NCI-H2107 treated with DMSO at 0.1 percent for 48 hours (cell line): ENCODE data around the gene UBE2G2.
"Not testable (repeated sequence)": the region's sequence is repeated elsewhere in the genome, so short reads cannot be mapped to it uniquely, and the experiment has no call there.

Source experiments
- DNase-seq: peaks from one replicate; lab custom pipeline; 2025; ENCODE audit not compliant: unreplicated experiment; lab: John Stamatoyannopoulos, UW

The UBE2G2 gene

GRCh38 chr21:44836666-44837471 lies 35.2 kb upstream of the UBE2G2 start:
- DNase-seq: no peak

- no peak for DNase-seq
Observed at GRCh38 chr21:44836349-44836665, 34.7 kb upstream of the UBE2G2 start.

- no peak for DNase-seq
Observed at GRCh38 chr21:44835647-44835973, 34.0 kb upstream of the UBE2G2 start.

GRCh38 chr21:44834951-44835646 lies 33.5 kb upstream of the UBE2G2 start:
- DNase-seq: no peak

GRCh38 chr21:44834231-44834950 lies 32.8 kb upstream of the UBE2G2 start:
- no peak for DNase-seq

- no peak for DNase-seq
Observed at GRCh38 chr21:44833663-44834062, 32.0 kb upstream of the UBE2G2 start.

GRCh38 chr21:44832516-44833255 lies 31.1 kb upstream of the UBE2G2 start:
- DNase-seq: not testable (repeated sequence)

GRCh38 chr21:44831227-44831860 lies 29.7 kb upstream of the UBE2G2 start:
- no peak for DNase-seq

- DNase-seq: no peak
Observed at GRCh38 chr21:44829507-44830092, 28.0 kb upstream of the UBE2G2 start.

- no peak for DNase-seq
Observed at GRCh38 chr21:44828362-44829056, 26.9 kb upstream of the UBE2G2 start.

- no peak for DNase-seq
Observed at GRCh38 chr21:44823179-44823660, 21.6 kb upstream of the UBE2G2 start.

- DNase-seq: no peak
Observed at GRCh38 chr21:44822484-44823178, 21.0 kb upstream of the UBE2G2 start.

- no peak for DNase-seq
Observed at GRCh38 chr21:44820851-44821250, 19.2 kb upstream of the UBE2G2 start.

- DNase-seq: no peak
Observed at GRCh38 chr21:44819283-44820243, 17.9 kb upstream of the UBE2G2 start.

- DNase-seq: no peak
Observed at GRCh38 chr21:44818640-44819011, 17.0 kb upstream of the UBE2G2 start.

- no peak for DNase-seq
Observed at GRCh38 chr21:44817914-44818639, 16.5 kb upstream of the UBE2G2 start, which contains the start of gene SUMO3. Gene SUMO3, minus strand, starts transcription at chr21:44818062. Its CDS starts 94 bp downstream, at chr21:44817968.

- DNase-seq: peak; percentile 26
Observed at GRCh38 chr21:44817506-44817880, 15.9 kb upstream of the UBE2G2 start.
